ENCODE measurements around the gene HHIPL2. TPM values are rescaled to one million over a fixed set of nuclear protein-coding genes. Genes with fewer than 3 reads are reported as not detected.

The HHIPL2 gene
- polyA plus RNA-seq, 4 donors = 0.04 to 0.30 TPM; not detected in 2

DNA sequence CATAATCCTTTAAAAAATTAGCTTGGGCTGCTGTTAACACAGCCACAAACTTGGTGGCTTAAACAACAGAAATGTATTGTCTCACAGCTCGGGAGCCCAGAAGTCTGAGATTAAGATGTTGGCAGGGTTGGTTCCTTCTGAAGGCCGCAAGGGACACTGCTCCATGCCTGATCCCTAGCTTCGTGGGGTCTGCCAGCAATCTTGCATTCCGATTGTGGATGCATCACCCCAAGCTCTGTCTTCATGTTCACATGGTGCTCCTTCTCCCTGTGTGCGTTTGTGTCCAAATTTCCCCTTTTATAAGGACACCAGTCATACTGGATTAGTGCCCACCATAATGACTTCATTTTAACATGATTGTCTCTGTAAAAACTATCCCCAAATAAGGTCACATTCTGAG lies 5.0 kb upstream of the HHIPL2 start:
- H3K4me1 ChIP-seq (ENCODE audit: control insufficient read depth in 3 of 3, insufficient read depth in 2 of 3, low read depth in 1 of 3, low read length in 2 of 3) = no peaks in the 10 kb centered on the region
- no peak for DNase-seq
- no peak for FAIRE-seq
- no peaks in the 10 kb centered on the region for H3K27me3 ChIP-seq (ENCODE audit: control insufficient read depth in 3 of 3, insufficient read depth in 3 of 3, low read length in 3 of 3)
- no peak overlapping the region for H3K4me3 ChIP-seq (ENCODE audit: low read depth in 1 of 3, low read length in 3 of 3)
- H3K36me3 ChIP-seq (ENCODE audit: control insufficient read depth in 3 of 3, insufficient read depth in 2 of 3, low read depth in 1 of 3, low read length in 3 of 3) = peaks cover 0 to 12% (median 2%) of the 10 kb centered on the region in 3 donors
- H3K9me3 ChIP-seq (ENCODE audit: control insufficient read depth in 2 of 2, insufficient read depth in 1 of 2, low read depth in 1 of 2, low read length in 1 of 2) = no peaks in the 10 kb centered on the region
- WGBS, 3 donors = 70 to 93% (median 91%) methylated on average over 5 of the region's 5 CpGs
- H3K27ac ChIP-seq (ENCODE audit: low read depth in 1 of 3, low read length in 2 of 3) = no peak overlapping the region

DNA sequence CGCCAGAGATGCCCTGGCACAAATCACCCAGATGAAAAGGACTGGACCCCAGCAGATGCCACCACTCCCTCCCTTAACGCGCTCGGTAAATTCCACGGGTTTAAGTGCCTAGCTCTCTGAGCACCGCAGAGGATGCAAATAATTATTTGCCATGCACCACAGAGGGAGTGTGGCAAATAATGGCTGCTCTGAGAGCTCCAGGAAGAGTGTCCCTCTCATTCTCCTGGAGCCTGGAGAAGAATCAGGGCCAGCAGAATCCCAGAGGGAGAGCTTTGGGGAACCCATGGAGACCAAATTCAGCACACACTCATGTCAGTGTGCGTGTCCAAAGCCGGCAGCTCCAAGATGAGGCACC lies 667 bp downstream of the HHIPL2 start:
- Histone ChIP-seq H3K4me3 (ENCODE audit: low read depth in 1 of 3, low read length in 3 of 3) (no peak overlapping the region), H3K27ac (ENCODE audit: low read depth in 1 of 3, low read length in 2 of 3) (no peak overlapping the region), H3K27me3 (ENCODE audit: control insufficient read depth in 3 of 3, insufficient read depth in 3 of 3, low read length in 3 of 3) (peaks cover 0 to 10% (median 6%) of the 10 kb centered on the region in 3 donors), H3K36me3 (ENCODE audit: control insufficient read depth in 3 of 3, insufficient read depth in 2 of 3, low read depth in 1 of 3, low read length in 3 of 3) (no peaks in the 10 kb centered on the region), H3K9me3 (ENCODE audit: control insufficient read depth in 2 of 2, insufficient read depth in 1 of 2, low read depth in 1 of 2, low read length in 1 of 2) (no peaks in the 10 kb centered on the region), H3K4me1 (ENCODE audit: control insufficient read depth in 3 of 3, insufficient read depth in 2 of 3, low read depth in 1 of 3, low read length in 2 of 3) (no peaks in the 10 kb centered on the region)
- FAIRE-seq (no peak), DNase-seq (no peak)
- WGBS, 3 donors = 66 to 77% (median 67%) methylated on average over 8 of the region's 8 CpGs

DNA sequence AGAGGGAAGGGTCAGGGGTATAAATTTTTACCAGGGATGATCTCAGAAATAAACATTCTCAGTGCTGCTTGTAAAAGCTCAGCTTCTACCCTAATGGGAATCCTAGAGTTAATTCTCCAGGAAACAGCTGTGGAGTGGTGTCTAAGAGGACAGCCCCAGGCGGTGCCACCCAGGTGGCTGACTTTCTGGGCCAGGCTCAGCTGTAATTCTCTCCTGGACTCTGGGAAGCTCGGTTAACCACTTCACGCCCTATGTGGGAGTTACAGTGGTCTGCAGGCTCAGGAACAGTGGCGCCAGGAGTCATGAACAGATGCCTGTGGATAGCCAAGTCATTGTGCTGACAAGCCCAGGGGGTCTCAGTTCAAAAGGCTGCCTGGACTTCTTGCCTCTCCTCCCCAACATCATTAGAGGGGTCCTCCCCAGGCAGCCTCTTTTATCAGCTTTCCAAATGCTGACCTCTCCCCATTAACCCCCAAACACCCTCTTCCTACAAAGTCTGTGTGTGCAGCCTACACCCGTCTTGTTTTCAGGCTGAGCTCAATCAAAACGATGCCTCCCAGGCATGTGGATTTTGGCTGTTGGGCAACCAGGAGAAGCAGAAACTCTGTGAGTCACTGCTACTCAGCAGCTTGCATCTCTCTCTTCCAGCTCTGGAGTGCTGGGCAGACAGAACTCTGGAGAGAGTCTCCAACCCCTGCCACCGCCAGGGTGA lies 1.2 kb downstream of the HHIPL2 start:
- Histone ChIP-seq H3K27ac (ENCODE audit: low read depth in 1 of 3, low read length in 2 of 3) (no peak overlapping the region), H3K4me1 (ENCODE audit: control insufficient read depth in 3 of 3, insufficient read depth in 2 of 3, low read depth in 1 of 3, low read length in 2 of 3) (no peaks in the 10 kb centered on the region), H3K4me3 (ENCODE audit: low read depth in 1 of 3, low read length in 3 of 3) (no peak overlapping the region), H3K9me3 (ENCODE audit: control insufficient read depth in 2 of 2, insufficient read depth in 1 of 2, low read depth in 1 of 2, low read length in 1 of 2) (no peaks in the 10 kb centered on the region), H3K36me3 (ENCODE audit: control insufficient read depth in 3 of 3, insufficient read depth in 2 of 3, low read depth in 1 of 3, low read length in 3 of 3) (no peaks in the 10 kb centered on the region), H3K27me3 (ENCODE audit: control insufficient read depth in 3 of 3, insufficient read depth in 3 of 3, low read length in 3 of 3) (peaks cover 0 to 10% (median 6%) of the 10 kb centered on the region in 3 donors)
- no peak for DNase-seq
- 20 to 36% (median 28%) methylated on average over 7 of the region's 7 CpGs for WGBS, 3 donors
- no peak for FAIRE-seq

DNA sequence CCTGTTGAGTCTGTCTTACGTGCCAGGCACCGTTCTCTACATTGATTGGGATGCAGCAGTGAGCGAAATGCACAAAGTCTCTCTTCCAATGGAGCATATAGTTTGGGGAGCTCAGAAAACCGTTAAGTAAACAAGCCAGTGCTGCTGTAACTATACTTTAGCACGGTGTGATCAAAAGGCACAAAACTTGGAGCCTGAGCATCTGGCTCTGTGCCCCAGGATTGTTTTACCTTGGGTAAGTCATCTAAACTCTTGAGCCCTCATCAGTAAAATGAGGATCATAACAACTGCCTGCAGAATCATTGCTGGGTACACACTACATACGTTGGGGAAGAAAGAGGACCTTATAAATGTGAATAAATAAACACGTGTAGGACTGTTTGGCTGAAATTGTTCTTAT lies 1.8 kb downstream of the HHIPL2 start:
- Histone ChIP-seq H3K36me3 (ENCODE audit: control insufficient read depth in 3 of 3, insufficient read depth in 2 of 3, low read depth in 1 of 3, low read length in 3 of 3) (no peaks in the 10 kb centered on the region), H3K9me3 (ENCODE audit: control insufficient read depth in 2 of 2, insufficient read depth in 1 of 2, low read depth in 1 of 2, low read length in 1 of 2) (no peaks in the 10 kb centered on the region), H3K27ac (ENCODE audit: low read depth in 1 of 3, low read length in 2 of 3) (no peak overlapping the region), H3K4me3 (ENCODE audit: low read depth in 1 of 3, low read length in 3 of 3) (no peak overlapping the region), H3K27me3 (ENCODE audit: control insufficient read depth in 3 of 3, insufficient read depth in 3 of 3, low read length in 3 of 3) (peaks cover 0 to 10% (median 6%) of the 10 kb centered on the region in 3 donors), H3K4me1 (ENCODE audit: control insufficient read depth in 3 of 3, insufficient read depth in 2 of 3, low read depth in 1 of 3, low read length in 2 of 3) (no peaks in the 10 kb centered on the region)
- FAIRE-seq (no peak), DNase-seq (no peak)
- 53 to 58% (median 55%) methylated on average over 7 of the region's 7 CpGs for WGBS, 3 donors

- Histone ChIP-seq H3K27me3 (ENCODE audit: control insufficient read depth in 3 of 3, insufficient read depth in 3 of 3, low read length in 3 of 3) (peaks cover 0 to 10% (median 6%) of the 10 kb centered on the region in 3 donors), H3K27ac (ENCODE audit: low read depth in 1 of 3, low read length in 2 of 3) (no peak overlapping the region), H3K36me3 (ENCODE audit: control insufficient read depth in 3 of 3, insufficient read depth in 2 of 3, low read depth in 1 of 3, low read length in 3 of 3) (no peaks in the 10 kb centered on the region), H3K9me3 (ENCODE audit: control insufficient read depth in 2 of 2, insufficient read depth in 1 of 2, low read depth in 1 of 2, low read length in 1 of 2) (no peaks in the 10 kb centered on the region), H3K4me3 (ENCODE audit: low read depth in 1 of 3, low read length in 3 of 3) (no peak overlapping the region), H3K4me1 (ENCODE audit: control insufficient read depth in 3 of 3, insufficient read depth in 2 of 3, low read depth in 1 of 3, low read length in 2 of 3) (no peaks in the 10 kb centered on the region)
- DNase-seq (no peak), FAIRE-seq (no peak)
- WGBS, 3 donors = 89 to 92% (median 91%) methylated on average over 21 of the region's 21 CpGs
These were observed 4.1 kb downstream of the HHIPL2 start for GRCh38 chr1:222543817-222544216.

DNA sequence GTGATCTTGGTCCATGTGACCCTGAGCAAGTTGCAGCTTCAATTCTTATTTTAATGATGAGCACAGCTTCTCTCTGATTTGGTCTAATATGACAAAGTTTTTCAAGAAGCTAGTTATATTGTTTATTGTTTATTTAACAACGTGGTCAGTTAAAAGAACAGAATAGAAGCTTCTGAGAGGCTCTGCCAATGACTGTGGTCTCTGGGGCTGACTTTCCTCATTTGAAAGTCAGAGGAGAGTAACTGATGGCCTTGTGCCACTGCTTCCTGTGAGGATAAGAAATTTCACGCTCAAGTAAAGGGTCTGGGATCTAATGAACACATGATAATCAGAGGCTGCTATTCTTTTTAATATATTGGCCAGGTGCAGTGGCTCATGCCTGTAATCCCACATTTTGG lies 7.3 kb downstream of the HHIPL2 start:
- no peak for DNase-seq
- Histone ChIP-seq H3K4me3 (ENCODE audit: low read depth in 1 of 3, low read length in 3 of 3) (no peak overlapping the region), H3K4me1 (ENCODE audit: control insufficient read depth in 3 of 3, insufficient read depth in 2 of 3, low read depth in 1 of 3, low read length in 2 of 3) (no peaks in the 10 kb centered on the region), H3K36me3 (ENCODE audit: control insufficient read depth in 3 of 3, insufficient read depth in 2 of 3, low read depth in 1 of 3, low read length in 3 of 3) (no peaks in the 10 kb centered on the region), H3K9me3 (ENCODE audit: control insufficient read depth in 2 of 2, insufficient read depth in 1 of 2, low read depth in 1 of 2, low read length in 1 of 2) (no peaks in the 10 kb centered on the region), H3K27me3 (ENCODE audit: control insufficient read depth in 3 of 3, insufficient read depth in 3 of 3, low read length in 3 of 3) (peaks cover 0 to 3% (median 0%) of the 10 kb centered on the region in 3 donors), H3K27ac (ENCODE audit: low read depth in 1 of 3, low read length in 2 of 3) (no peak overlapping the region)
- FAIRE-seq = no peak
- WGBS, 3 donors = 49 to 59% (median 53%) methylated on average over 2 of the region's 2 CpGs

DNA sequence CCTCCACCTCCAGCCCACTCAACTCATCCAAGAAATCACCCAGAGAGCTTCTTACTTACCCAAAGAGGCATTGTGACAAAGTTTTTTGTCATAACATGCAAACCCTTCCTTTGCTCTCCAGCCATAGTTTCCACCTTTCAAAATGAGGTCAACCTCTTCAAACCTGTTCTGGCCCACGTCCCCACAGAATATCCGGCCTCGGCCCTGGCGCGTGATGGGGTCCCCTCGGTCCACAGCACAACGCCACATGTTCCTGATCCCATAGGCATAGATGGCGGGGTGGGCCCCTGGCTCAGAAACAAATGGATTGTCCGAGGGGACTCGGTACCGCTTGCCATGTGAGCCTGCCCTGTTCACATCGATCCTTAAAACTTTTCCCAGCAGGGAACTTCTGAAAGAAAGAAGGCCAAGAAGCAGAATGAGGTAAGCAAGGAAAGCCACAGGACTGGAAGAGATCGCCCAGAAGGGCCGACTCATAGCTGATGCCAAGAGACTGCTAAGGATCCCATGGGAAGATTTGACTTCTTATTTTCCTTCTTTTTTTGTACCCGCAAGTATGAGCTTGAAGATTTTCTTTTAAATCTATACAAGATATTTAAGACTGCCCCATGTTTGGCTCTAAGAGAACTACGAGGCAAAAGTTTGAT lies 7.8 kb downstream of the HHIPL2 start:
- H3K9me3 ChIP-seq (ENCODE audit: control insufficient read depth in 2 of 2, insufficient read depth in 1 of 2, low read depth in 1 of 2, low read length in 1 of 2) = no peaks in the 10 kb centered on the region
- FAIRE-seq (no peak), DNase-seq (no peak)
- no peak overlapping the region for H3K4me3 ChIP-seq (ENCODE audit: low read depth in 1 of 3, low read length in 3 of 3)
- no peaks in the 10 kb centered on the region for H3K36me3 ChIP-seq (ENCODE audit: control insufficient read depth in 3 of 3, insufficient read depth in 2 of 3, low read depth in 1 of 3, low read length in 3 of 3)
- H3K4me1 ChIP-seq (ENCODE audit: control insufficient read depth in 3 of 3, insufficient read depth in 2 of 3, low read depth in 1 of 3, low read length in 2 of 3) = no peaks in the 10 kb centered on the region
- no peak overlapping the region for H3K27ac ChIP-seq (ENCODE audit: low read depth in 1 of 3, low read length in 2 of 3)
- peaks cover 0 to 3% (median 0%) of the 10 kb centered on the region in 3 donors for H3K27me3 ChIP-seq (ENCODE audit: control insufficient read depth in 3 of 3, insufficient read depth in 3 of 3, low read length in 3 of 3)
- WGBS, 3 donors = 84 to 85% (median 85%) methylated on average over 16 of the region's 16 CpGs

DNA sequence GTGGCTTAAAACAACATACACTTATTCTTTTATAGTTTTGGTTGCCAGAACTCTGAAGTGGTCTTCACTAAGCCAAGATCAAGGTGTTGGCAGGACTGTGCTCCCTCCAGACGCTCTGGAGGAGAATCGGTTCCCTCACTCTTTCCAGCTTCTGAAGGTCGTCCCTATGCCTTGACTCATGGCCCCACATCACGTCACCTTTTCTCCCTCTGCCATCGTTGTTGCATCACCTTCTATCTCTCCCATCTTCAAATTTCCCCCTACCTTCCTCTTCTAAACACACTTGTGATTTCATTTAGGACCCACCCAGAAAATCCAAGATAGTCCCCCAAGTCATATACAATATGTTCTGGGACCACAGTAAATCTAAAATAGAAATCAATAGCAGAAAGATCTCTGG lies 12.4 kb downstream of the HHIPL2 start:
- WGBS, 3 donors = 87 to 90% (median 88%) methylated on average over 5 of the region's 5 CpGs
- Histone ChIP-seq H3K4me3 (ENCODE audit: low read depth in 1 of 3, low read length in 3 of 3) (no peak overlapping the region), H3K9me3 (ENCODE audit: control insufficient read depth in 2 of 2, insufficient read depth in 1 of 2, low read depth in 1 of 2, low read length in 1 of 2) (no peaks in the 10 kb centered on the region), H3K27me3 (ENCODE audit: control insufficient read depth in 3 of 3, insufficient read depth in 3 of 3, low read length in 3 of 3) (no peaks in the 10 kb centered on the region), H3K36me3 (ENCODE audit: control insufficient read depth in 3 of 3, insufficient read depth in 2 of 3, low read depth in 1 of 3, low read length in 3 of 3) (no peaks in the 10 kb centered on the region), H3K4me1 (ENCODE audit: control insufficient read depth in 3 of 3, insufficient read depth in 2 of 3, low read depth in 1 of 3, low read length in 2 of 3) (no peaks in the 10 kb centered on the region), H3K27ac (ENCODE audit: low read depth in 1 of 3, low read length in 2 of 3) (no peak overlapping the region)
- DNase-seq = no peak
- no peak for FAIRE-seq
